Measurements from ENCODE around the gene HPDL. TPM values are rescaled to one million over a fixed set of nuclear protein-coding genes. Genes with fewer than 3 reads are reported as not detected.
"Not testable (repeated sequence)": the region's sequence is repeated elsewhere in the genome, so short reads cannot be mapped to it uniquely, and the experiment has no call there.

HPDL gene
- total and polyA plus RNA-seq, 2 donors = 0.74 to 1.0 TPM

DNA sequence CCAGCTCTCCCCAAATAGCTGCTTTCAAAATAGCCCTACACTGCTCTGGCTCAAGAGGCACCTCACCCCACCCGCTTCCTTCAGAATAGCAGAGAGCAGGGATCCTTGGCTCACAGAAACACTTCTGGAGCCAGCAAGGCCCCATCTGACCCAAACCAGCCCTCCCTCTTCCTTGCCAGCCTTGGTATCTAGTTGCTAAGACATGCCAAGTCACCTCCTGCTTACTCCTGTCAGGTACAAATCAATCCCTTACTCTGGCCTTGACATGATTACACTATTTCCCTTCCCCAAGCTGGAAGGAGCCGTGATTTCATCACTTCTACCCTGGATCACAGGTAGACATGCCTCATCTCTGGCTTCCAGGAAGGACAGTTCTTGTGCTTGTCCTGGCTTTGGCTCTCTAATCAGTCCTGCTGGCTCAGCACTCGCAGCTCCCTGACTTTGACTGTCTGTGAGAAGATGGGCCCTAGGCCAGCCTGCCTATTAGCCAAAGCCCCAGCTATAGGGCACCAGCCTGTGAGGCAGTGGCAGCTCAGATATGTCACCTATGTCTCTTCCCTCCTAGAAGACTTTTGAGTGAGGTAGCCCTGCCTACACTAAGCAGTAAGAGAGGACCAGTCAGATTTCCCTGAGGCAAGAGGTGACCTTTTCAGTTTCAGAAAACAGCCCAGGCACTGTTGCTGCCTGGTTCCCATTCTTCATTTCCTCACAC lies 22.4 kb downstream of the HPDL start:
- no peaks in the 10 kb centered on the region for H3K4me1 ChIP-seq (ENCODE audit: insufficient read depth)
- H3K4me3 ChIP-seq (ENCODE audit: low read depth, low read length) = no peak overlapping the region
- no peaks in the 10 kb centered on the region for H3K36me3 ChIP-seq (ENCODE audit: insufficient read depth)
- H3K27ac ChIP-seq (ENCODE audit: low read depth) = no peak overlapping the region
- no peak for DNase-seq (ENCODE audit: extremely low spot score)
- 43% methylated on average over 3 of the region's 3 CpGs for WGBS

GRCh38 chr1:45351508-45351907 lies 24.8 kb downstream of the HPDL start:
- Histone ChIP-seq H3K36me3 (ENCODE audit: insufficient read depth) (no peaks in the 10 kb centered on the region), H3K4me3 (ENCODE audit: low read depth, low read length) (no peak overlapping the region), H3K27ac (ENCODE audit: low read depth) (no peak overlapping the region), H3K4me1 (ENCODE audit: insufficient read depth) (no peaks in the 10 kb centered on the region)
- DNase-seq (ENCODE audit: extremely low spot score) = no peak
- 88% methylated on average over 5 of the region's 5 CpGs for WGBS

GRCh38 chr1:45353685-45354084 lies 27.0 kb downstream of the HPDL start:
- Histone ChIP-seq H3K4me3 (ENCODE audit: low read depth, low read length) (no peak overlapping the region), H3K4me1 (ENCODE audit: insufficient read depth) (no peaks in the 10 kb centered on the region), H3K36me3 (ENCODE audit: insufficient read depth) (no peaks in the 10 kb centered on the region), H3K27ac (ENCODE audit: low read depth) (no peak overlapping the region)
- 78% methylated on average over 2 of the region's 2 CpGs for WGBS
- DNase-seq (ENCODE audit: extremely low spot score) = no peak

DNA sequence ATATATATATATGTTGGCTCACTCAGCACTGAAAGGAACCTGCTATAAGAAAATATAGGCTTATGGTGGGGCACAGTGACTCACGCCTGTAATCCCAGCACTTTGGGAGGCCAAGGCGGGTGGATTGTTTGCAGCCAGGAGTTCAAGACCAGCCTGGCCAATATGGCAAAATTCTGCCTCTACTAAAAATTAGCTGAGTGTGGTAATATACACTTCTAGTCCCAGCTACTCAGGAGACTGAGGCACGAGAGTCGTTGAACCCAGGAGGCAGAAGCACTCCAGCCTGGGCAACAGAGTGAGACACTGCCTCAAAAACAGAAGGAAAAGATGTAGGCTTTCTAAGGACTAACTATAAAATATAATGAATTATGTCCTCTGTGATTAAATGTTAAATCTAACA lies 28.1 kb downstream of the HPDL start:
- 90% methylated on average over 4 of the region's 4 CpGs for WGBS
- DNase-seq (ENCODE audit: extremely low spot score) = no peak
- Histone ChIP-seq H3K27ac (ENCODE audit: low read depth) (no peak overlapping the region), H3K36me3 (ENCODE audit: insufficient read depth) (no peaks in the 10 kb centered on the region), H3K4me3 (ENCODE audit: low read depth, low read length) (no peak overlapping the region), H3K4me1 (ENCODE audit: insufficient read depth) (no peaks in the 10 kb centered on the region)

DNA sequence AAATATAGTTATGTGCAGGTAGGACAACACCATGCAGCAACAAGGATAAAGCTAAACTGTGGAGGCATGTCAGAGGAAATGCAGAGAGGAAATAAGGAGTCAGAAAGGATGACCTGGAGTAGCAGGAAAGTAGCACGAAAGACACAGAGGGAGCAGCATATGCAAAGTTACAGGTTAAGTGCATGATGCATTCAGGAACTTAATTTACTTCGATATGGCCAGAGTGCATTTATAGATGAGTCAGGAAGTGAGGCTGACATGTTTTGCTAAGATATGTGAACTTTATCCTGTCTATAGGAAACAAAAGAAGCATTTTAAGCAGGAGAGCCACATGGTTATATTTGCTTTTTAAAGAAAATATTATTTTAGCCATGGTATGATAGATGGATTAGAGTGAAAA lies 29.0 kb downstream of the HPDL start:
- no peak overlapping the region for H3K4me3 ChIP-seq (ENCODE audit: low read depth, low read length)
- no peak for DNase-seq (ENCODE audit: extremely low spot score)
- WGBS = 59% methylated on average over 2 of the region's 2 CpGs
- no peaks in the 10 kb centered on the region for H3K4me1 ChIP-seq (ENCODE audit: insufficient read depth)
- no peak overlapping the region for H3K27ac ChIP-seq (ENCODE audit: low read depth)
- H3K36me3 ChIP-seq (ENCODE audit: insufficient read depth) = no peaks in the 10 kb centered on the region

DNA sequence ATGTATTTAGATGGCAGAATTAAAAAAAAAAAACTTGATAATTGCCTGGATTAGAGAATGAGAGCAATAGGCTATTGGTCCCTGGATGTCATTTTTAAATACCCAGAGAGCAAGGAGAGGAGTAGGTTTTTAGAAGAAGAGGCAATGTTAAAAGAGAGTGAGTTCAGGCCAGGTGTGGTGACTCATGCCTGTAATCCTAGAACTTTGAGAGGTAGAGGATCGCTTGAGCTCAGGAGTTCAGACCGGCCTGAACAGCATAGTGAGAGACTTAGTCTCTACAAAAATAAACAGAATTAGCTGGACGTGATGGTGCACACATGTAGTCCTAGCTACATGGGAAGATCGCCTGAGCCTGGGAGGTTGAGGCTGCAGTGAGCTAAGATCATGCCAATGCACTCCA lies 29.5 kb downstream of the HPDL start:
- Histone ChIP-seq H3K27ac (ENCODE audit: low read depth) (no peak overlapping the region), H3K4me3 (ENCODE audit: low read depth, low read length) (no peak overlapping the region)
- 66% methylated on average over 4 of the region's 4 CpGs for WGBS

DNA sequence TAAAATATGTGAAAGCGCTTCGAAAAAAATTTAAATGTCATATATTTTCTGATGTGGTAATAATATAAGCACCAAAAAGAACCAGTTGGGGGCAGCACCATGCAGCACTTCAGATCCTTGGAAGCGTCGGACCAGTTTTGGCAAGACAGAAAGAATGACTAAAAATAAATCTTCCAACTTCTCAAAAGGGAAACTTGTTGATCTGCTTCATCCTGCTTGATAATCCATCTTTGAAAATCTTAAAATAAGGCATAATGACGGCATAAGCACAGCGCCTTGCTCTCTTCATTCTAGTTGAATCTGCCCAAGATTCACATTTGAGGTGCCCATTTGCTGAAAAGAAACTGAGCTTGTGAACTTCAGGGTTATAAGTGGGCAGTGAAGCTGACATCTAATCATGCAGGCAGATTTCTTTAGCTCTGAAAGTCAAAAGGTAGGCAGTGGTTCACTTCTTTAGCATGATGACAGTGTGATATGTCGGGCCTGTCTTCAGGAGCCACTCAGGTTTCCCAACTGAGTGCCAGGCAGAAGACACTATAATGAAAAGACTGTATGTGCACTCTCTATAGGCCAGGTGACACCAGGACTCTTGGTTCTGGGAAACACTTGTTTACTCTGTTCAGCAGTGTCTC lies 33.3 kb downstream of the HPDL start:
- H3K36me3 ChIP-seq (ENCODE audit: insufficient read depth) = no peaks in the 10 kb centered on the region
- no peak overlapping the region for H3K27ac ChIP-seq (ENCODE audit: low read depth)
- DNase-seq (ENCODE audit: extremely low spot score) = peak; percentile 45
- 14% methylated on average over 7 of the region's 7 CpGs for WGBS
- no peaks in the 10 kb centered on the region for H3K4me1 ChIP-seq (ENCODE audit: insufficient read depth)
- H3K4me3 ChIP-seq (ENCODE audit: low read depth, low read length) = no peak overlapping the region

More for the DNA sequence above, 29.5 kb downstream of the HPDL start:
- DNase-seq (ENCODE audit: extremely low spot score) = no peak
- H3K36me3 ChIP-seq (ENCODE audit: insufficient read depth) = no peaks in the 10 kb centered on the region
- no peaks in the 10 kb centered on the region for H3K4me1 ChIP-seq (ENCODE audit: insufficient read depth)

- 45% methylated on average over 7 of the region's 7 CpGs for WGBS
- not testable (repeated sequence) for DNase-seq (ENCODE audit: extremely low spot score)
Measured at GRCh38 chr1:45360981-45361380, 34.3 kb downstream of the HPDL start.

DNA sequence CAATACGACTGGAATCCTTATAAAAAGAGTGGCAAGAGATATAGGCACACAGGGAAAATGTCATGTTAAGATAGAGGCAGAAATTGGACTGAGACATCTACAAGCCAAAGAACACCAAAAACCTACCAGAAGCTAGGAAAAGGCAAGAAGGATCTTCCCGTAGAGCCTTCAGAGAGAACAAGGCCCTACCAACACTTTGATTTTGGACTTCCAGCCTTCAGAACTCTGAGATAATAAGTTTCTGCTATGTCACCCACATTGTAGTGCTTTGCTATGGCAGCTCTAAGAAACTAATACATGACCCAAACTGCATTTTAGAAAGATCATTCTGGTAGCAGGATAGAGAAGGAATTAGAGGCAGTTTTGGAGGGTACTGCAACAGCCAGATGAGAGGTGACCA lies 37.6 kb downstream of the HPDL start:
- Histone ChIP-seq H3K27ac (ENCODE audit: low read depth) (no peak overlapping the region), H3K4me3 (ENCODE audit: low read depth, low read length) (no peak overlapping the region), H3K36me3 (ENCODE audit: insufficient read depth) (no peaks in the 10 kb centered on the region), H3K4me1 (ENCODE audit: insufficient read depth) (no peaks in the 10 kb centered on the region)
- DNase-seq (ENCODE audit: extremely low spot score) = no peak
- 85% methylated on average over 2 of the region's 2 CpGs for WGBS

More at GRCh38 chr1:45360981-45361380, 34.3 kb downstream of the HPDL start:
- not testable (repeated sequence) for H3K27ac ChIP-seq (ENCODE audit: low read depth); H3K36me3 ChIP-seq (ENCODE audit: insufficient read depth); H3K4me1 ChIP-seq (ENCODE audit: insufficient read depth); H3K4me3 ChIP-seq (ENCODE audit: low read depth, low read length)

GRCh38 chr1:45365051-45365450 lies 38.4 kb downstream of the HPDL start:
- no peaks in the 10 kb centered on the region for H3K36me3 ChIP-seq (ENCODE audit: insufficient read depth)
- no peak overlapping the region for H3K4me3 ChIP-seq (ENCODE audit: low read depth, low read length)
- DNase-seq (ENCODE audit: extremely low spot score) = no peak
- no peaks in the 10 kb centered on the region for H3K4me1 ChIP-seq (ENCODE audit: insufficient read depth)
- 88% methylated on average over 6 of the region's 6 CpGs for WGBS
- no peak overlapping the region for H3K27ac ChIP-seq (ENCODE audit: low read depth)

- H3K36me3 ChIP-seq (ENCODE audit: insufficient read depth) = no peaks in the 10 kb centered on the region
- H3K4me1 ChIP-seq (ENCODE audit: insufficient read depth) = peaks cover 1% of the 10 kb centered on the region
- H3K4me3 ChIP-seq (ENCODE audit: low read depth, low read length) = no peak overlapping the region
- no peak for DNase-seq (ENCODE audit: extremely low spot score)
- no peak overlapping the region for H3K27ac ChIP-seq (ENCODE audit: low read depth)
Measured at GRCh38 chr1:45370575-45370974, 43.9 kb downstream of the HPDL start.

DNA sequence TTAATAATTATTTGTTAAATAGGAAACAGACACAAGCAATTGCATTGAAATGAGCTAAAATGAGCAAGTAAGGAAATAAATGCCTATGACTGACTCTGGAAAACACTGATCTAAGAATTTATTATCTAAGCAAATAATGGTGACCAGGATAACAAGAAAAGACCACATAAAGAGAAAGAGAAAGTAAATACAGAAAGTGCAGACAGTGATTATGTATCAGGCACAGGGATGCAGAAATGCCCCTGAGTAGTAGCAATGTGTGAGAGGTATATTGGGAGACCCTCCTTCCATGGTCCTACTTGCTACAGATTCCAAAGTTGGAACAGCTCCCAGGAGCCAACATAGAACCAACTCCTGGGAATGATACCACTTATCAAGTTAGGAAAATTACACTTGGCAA lies 46.9 kb downstream of the HPDL start:
- Histone ChIP-seq H3K27ac (ENCODE audit: low read depth) (no peak overlapping the region), H3K4me3 (ENCODE audit: low read depth, low read length) (no peak overlapping the region), H3K36me3 (ENCODE audit: insufficient read depth) (no peaks in the 10 kb centered on the region), H3K4me1 (ENCODE audit: insufficient read depth) (peaks cover 1% of the 10 kb centered on the region)
- no peak for DNase-seq (ENCODE audit: extremely low spot score)

GRCh38 chr1:45375104-45376090 lies 48.7 kb downstream of the HPDL start:
- H3K36me3 ChIP-seq (ENCODE audit: insufficient read depth) = no peaks in the 10 kb centered on the region
- no peak for DNase-seq (ENCODE audit: extremely low spot score)
- WGBS = 49% methylated on average over 3 of the region's 3 CpGs
- H3K27ac ChIP-seq (ENCODE audit: low read depth) = no peak overlapping the region
- H3K4me3 ChIP-seq (ENCODE audit: low read depth, low read length) = no peak overlapping the region
- peaks cover 1% of the 10 kb centered on the region for H3K4me1 ChIP-seq (ENCODE audit: insufficient read depth)

- no peak for DNase-seq (ENCODE audit: extremely low spot score)
- peaks cover 1% of the 10 kb centered on the region for H3K4me1 ChIP-seq (ENCODE audit: insufficient read depth)
- no peak overlapping the region for H3K4me3 ChIP-seq (ENCODE audit: low read depth, low read length)
- no peak overlapping the region for H3K27ac ChIP-seq (ENCODE audit: low read depth)
- no peaks in the 10 kb centered on the region for H3K36me3 ChIP-seq (ENCODE audit: insufficient read depth)
Measured at GRCh38 chr1:45378184-45378583, 51.5 kb downstream of the HPDL start.
